HCT116 (cell line): Measurements from ENCODE around the gene SLC25A21.

Experiments
- CEBPB ChIP-seq: IDR thresholded peaks from 2 replicates; pipeline ENCODE4 v1.6.1; 2012; ENCODE audit warnings: low read depth
- CTCF ChIP-seq, 3 experiments: fragments of 200-600 bp in 1 of 3; sonication (generic) in 1 of 3; IDR thresholded peaks in 2 of 3; conservative IDR thresholded peaks in 1 of 3; 2 replicates each; pipeline ENCODE4 v1.5.1; 2012 to 2017; ENCODE audit warnings: low read depth in 2 of 3, low read length in 2 of 3, antibody characterized with exemption in 1 of 3, borderline replicate concordance in 1 of 3, control low read depth in 1 of 3, mild to moderate bottlenecking in 1 of 3, mixed read lengths in 1 of 3, mixed run types in 1 of 3, moderate library complexity in 1 of 3; ENCODE audit not compliant: insufficient read depth in 1 of 3
- EGR1 ChIP-seq: IDR thresholded peaks from 2 replicates; pipeline ENCODE4 v1.6.1; 2012; ENCODE audit warnings: low read depth
- ELF1 ChIP-seq: IDR thresholded peaks from 2 replicates; pipeline ENCODE4 v1.6.1; 2012; ENCODE audit warnings: low read depth, borderline replicate concordance
- EZH2 ChIP-seq: fragments of 200-600 bp; sonication (generic); IDR thresholded peaks from 2 replicates; pipeline ENCODE4 v1.6.1; 2017; ENCODE audit warnings: antibody characterized with exemption, mixed run types
- EZH2phosphoT487 ChIP-seq: fragments of 200-600 bp; IDR thresholded peaks from 2 replicates; pipeline ENCODE4 v1.6.1; 2018; ENCODE audit warnings: antibody characterized with exemption, borderline replicate concordance
- JUND ChIP-seq: IDR thresholded peaks from 2 replicates; pipeline ENCODE4 v1.6.1; 2012
- POLR2A ChIP-seq: IDR thresholded peaks from 2 replicates; pipeline ENCODE4 v1.7.0; 2011; ENCODE audit warnings: borderline replicate concordance; ENCODE audit not compliant: insufficient read depth, insufficient read length; ENCODE audit errors: extremely low read depth
- POLR2AphosphoS5 ChIP-seq: IDR thresholded peaks from 2 replicates; pipeline ENCODE4 v1.6.1; 2011; ENCODE audit warnings: mild to moderate bottlenecking, low read depth, low read length, moderate library complexity
- YY1 ChIP-seq: IDR thresholded peaks from 2 replicates; pipeline ENCODE4 v1.6.1; 2011; ENCODE audit warnings: low read length, low read depth, moderate library complexity, mild to moderate bottlenecking; ENCODE audit not compliant: insufficient replicate concordance; ENCODE audit errors: extremely low read depth

GRCh38 chr14:36675581-36675980 is 496.8 kb downstream of the SLC25A21 start:
- TF ChIP-seq CTCF (IDR thresholded peaks at IDR 0.05 in 2 of 3, conservative IDR thresholded peaks at IDR 0.05 in 1 of 3; ENCODE audit: borderline replicate concordance in 1 of 3, insufficient read depth in 1 of 3, low read depth in 2 of 3, low read length in 2 of 3) (no peak), POLR2A (no peak), ELF1 (no peak), EZH2phosphoT487 (no peak), CEBPB (no peak), POLR2AphosphoS5 (no peak), EGR1 (no peak), YY1 (no peak), EZH2 (no peak), JUND (no peak)
